HepG2 (cell line): ENCODE results near the gene SMC1B. TPM values are rescaled to one million over a fixed set of nuclear protein-coding genes. Genes with fewer than 3 reads are reported as not detected.

Experiments
- BCL6 ChIP-seq: IDR thresholded peaks from 2 replicates; pipeline ENCODE4 v1.6.1; 2016; ENCODE audit warnings: missing genetic modification reagents, missing compliant biosample characterization
- HMG20B ChIP-seq: conservative IDR thresholded peaks from 2 replicates; pipeline ENCODE4 v1.6.1; 2016; ENCODE audit warnings: missing genetic modification reagents, missing compliant biosample characterization
- PHF5A ChIP-seq: IDR thresholded peaks from one replicate; pipeline ENCODE4 v1.6.1; 2018; ENCODE audit warnings: low read depth, missing genetic modification reagents; ENCODE audit not compliant: unreplicated experiment
- PRMT3 ChIP-seq: sonication (generic); formaldehyde crosslinking; IDR thresholded peaks from 2 replicates; pipeline ENCODE4 v1.8.1; 2022; ENCODE audit warnings: low read depth, mild to moderate bottlenecking, moderate library complexity, missing genetic modification reagents, borderline replicate concordance
- RFX3 ChIP-seq: IDR thresholded peaks from 2 replicates; pipeline ENCODE4 v1.6.1; 2016; ENCODE audit warnings: missing biosample characterization, missing genetic modification reagents
- STAG1 ChIP-seq: sonication (generic); formaldehyde crosslinking; IDR thresholded peaks from 2 replicates; pipeline ENCODE4 v1.4.0; 2020; ENCODE audit warnings: missing genetic modification reagents
- ZFP37 ChIP-seq: sonication (generic); formaldehyde crosslinking; IDR thresholded peaks from 2 replicates; pipeline ENCODE4 v1.4.0; 2020; ENCODE audit warnings: missing genetic modification reagents, borderline replicate concordance
- ZNF30 ChIP-seq: sonication (generic); formaldehyde crosslinking; IDR thresholded peaks from 2 replicates; pipeline ENCODE4 v1.5.0; 2020; ENCODE audit warnings: mild to moderate bottlenecking, missing genetic modification reagents
- ZNF501 ChIP-seq: sonication (generic); formaldehyde crosslinking; IDR thresholded peaks from 2 replicates; pipeline ENCODE4 v1.5.1; 2020; ENCODE audit warnings: mild to moderate bottlenecking, moderate library complexity, missing genetic modification reagents
- ZNF564 ChIP-seq: sonication (generic); formaldehyde crosslinking; IDR thresholded peaks from 2 replicates; pipeline ENCODE4 v1.8.1; 2023; ENCODE audit warnings: mild to moderate bottlenecking, missing genetic modification reagents
- ZSCAN31 ChIP-seq: sonication (generic); formaldehyde crosslinking; IDR thresholded peaks from 2 replicates; pipeline ENCODE4 v1.5.0; 2020; ENCODE audit warnings: low read depth, mild to moderate bottlenecking, missing genetic modification reagents
- polyA plus RNA-seq, 8 experiments: library from polyadenylated mRNA; depleted of rRNA in 3 of 8; stranded (reverse) in 7 of 8; unstranded in 1 of 8; fragments of >200 nt; fragmentation: Illumina TruSeq in 4 of 8; extraction: Trizol in 4 of 8; gene quantifications; 2 replicates each; pipeline versions ENCODE4 v1.2.1 to v1.2.3, GENCODE V29; 2011 to 2016; ENCODE audit warnings: low read depth in 4 of 8, missing spikeins in 1 of 8, mixed read lengths in 1 of 8; ENCODE audit not compliant: insufficient read depth in 1 of 8
- total RNA-seq, 5 experiments: library from RNA; depleted of rRNA; stranded (reverse); fragments of >200 nt; fragmentation: Illumina TruSeq; extraction: Trizol; gene quantifications; 2 replicates each; pipeline ENCODE4 v1.2.3, GENCODE V29; 2016; ENCODE audit warnings: low read depth in 1 of 5
- TF ChIP-seq, protein P1 (sequence below): IDR thresholded peaks from 2 replicates; pipeline ENCODE4 v1.4.0; 2020; ENCODE audit warnings: mild to moderate bottlenecking, missing genetic modification reagents
- TF ChIP-seq, protein P2 (sequence below): sonication (generic); formaldehyde crosslinking; IDR thresholded peaks from 2 replicates; pipeline ENCODE4 v1.4.0; 2020; ENCODE audit warnings: missing genetic modification reagents
- TF ChIP-seq, protein P3 (sequence below): sonication (generic); formaldehyde crosslinking; IDR thresholded peaks from 2 replicates; pipeline ENCODE4 v1.9.0; 2022; ENCODE audit warnings: missing genetic modification reagents, mild to moderate bottlenecking, borderline replicate concordance
- TF ChIP-seq, protein P4 (sequence below): sonication (generic); formaldehyde crosslinking; IDR thresholded peaks from 2 replicates; pipeline ENCODE4 v1.4.0; 2020; ENCODE audit warnings: missing genetic modification reagents, borderline replicate concordance

Gene SMC1B
- total and polyA plus RNA-seq, 2 of the 13 experiments (the other 11 are each of a cell fraction or from before 2014, with no cell fraction given) = not detected

DNA sequence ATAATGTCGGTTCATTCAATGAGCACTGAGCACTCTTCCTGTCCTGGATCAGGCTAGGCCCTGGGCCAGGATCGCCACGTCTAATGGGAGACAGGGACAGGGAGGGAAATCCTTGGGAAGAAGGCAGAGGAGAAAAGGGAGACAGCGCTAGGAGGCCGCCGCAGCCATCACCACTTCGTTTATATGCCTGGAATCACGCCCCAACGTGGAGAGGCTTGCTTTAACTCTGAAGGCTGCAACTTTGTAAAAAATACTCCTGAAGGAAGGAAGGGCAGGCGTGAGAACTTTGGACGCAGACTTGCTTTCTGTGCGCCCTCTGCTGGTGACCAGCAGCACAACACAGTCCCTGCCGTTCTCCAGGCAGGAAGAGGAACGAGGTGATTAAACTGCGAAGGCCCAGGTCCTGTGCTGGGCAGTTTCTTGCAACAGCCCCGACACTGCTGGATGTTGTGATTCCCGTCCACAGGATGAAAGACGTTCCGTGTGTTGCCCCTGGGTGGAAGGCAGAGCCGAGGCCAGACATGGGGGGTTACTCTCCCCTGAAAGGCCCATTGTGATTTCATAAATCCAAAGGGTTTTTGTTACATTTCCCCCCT, 22.2 kb upstream of the SMC1B start (continued):
- TF ChIP-seq RFX3 (no peak), STAG1 (CRISPR knock-in tag) (peak; percentile 93), ZNF501 (CRISPR knock-in tag) (peak; percentile 69), ZSCAN31 (CRISPR knock-in tag) (peak; percentile 63), ZNF30 (no peak), ZFP37 (CRISPR knock-in tag) (no peak), PHF5A (CRISPR knock-in tag) (peak; percentile 58), BCL6 (0 out of 2 replicates have a peak, but pooled peaks have one; percentile 45), ZNF564 (0 out of 2 replicates have a peak, but pooled peaks have one; percentile 19), PRMT3 (CRISPR knock-in tag) (no peak), HMG20B (no peak)
- TF ChIP-seq, protein P1, sequence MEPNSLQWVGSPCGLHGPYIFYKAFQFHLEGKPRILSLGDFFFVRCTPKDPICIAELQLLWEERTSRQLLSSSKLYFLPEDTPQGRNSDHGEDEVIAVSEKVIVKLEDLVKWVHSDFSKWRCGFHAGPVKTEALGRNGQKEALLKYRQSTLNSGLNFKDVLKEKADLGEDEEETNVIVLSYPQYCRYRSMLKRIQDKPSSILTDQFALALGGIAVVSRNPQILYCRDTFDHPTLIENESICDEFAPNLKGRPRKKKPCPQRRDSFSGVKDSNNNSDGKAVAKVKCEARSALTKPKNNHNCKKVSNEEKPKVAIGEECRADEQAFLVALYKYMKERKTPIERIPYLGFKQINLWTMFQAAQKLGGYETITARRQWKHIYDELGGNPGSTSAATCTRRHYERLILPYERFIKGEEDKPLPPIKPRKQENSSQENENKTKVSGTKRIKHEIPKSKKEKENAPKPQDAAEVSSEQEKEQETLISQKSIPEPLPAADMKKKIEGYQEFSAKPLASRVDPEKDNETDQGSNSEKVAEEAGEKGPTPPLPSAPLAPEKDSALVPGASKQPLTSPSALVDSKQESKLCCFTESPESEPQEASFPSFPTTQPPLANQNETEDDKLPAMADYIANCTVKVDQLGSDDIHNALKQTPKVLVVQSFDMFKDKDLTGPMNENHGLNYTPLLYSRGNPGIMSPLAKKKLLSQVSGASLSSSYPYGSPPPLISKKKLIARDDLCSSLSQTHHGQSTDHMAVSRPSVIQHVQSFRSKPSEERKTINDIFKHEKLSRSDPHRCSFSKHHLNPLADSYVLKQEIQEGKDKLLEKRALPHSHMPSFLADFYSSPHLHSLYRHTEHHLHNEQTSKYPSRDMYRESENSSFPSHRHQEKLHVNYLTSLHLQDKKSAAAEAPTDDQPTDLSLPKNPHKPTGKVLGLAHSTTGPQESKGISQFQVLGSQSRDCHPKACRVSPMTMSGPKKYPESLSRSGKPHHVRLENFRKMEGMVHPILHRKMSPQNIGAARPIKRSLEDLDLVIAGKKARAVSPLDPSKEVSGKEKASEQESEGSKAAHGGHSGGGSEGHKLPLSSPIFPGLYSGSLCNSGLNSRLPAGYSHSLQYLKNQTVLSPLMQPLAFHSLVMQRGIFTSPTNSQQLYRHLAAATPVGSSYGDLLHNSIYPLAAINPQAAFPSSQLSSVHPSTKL (CRISPR knock-in tag) = peak; percentile 61
- TF ChIP-seq, protein P2, sequence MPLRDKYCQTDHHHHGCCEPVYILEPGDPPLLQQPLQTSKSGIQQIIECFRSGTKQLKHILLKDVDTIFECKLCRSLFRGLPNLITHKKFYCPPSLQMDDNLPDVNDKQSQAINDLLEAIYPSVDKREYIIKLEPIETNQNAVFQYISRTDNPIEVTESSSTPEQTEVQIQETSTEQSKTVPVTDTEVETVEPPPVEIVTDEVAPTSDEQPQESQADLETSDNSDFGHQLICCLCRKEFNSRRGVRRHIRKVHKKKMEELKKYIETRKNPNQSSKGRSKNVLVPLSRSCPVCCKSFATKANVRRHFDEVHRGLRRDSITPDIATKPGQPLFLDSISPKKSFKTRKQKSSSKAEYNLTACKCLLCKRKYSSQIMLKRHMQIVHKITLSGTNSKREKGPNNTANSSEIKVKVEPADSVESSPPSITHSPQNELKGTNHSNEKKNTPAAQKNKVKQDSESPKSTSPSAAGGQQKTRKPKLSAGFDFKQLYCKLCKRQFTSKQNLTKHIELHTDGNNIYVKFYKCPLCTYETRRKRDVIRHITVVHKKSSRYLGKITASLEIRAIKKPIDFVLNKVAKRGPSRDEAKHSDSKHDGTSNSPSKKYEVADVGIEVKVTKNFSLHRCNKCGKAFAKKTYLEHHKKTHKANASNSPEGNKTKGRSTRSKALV (CRISPR knock-in tag) = no peak
- TF ChIP-seq, protein P3, sequence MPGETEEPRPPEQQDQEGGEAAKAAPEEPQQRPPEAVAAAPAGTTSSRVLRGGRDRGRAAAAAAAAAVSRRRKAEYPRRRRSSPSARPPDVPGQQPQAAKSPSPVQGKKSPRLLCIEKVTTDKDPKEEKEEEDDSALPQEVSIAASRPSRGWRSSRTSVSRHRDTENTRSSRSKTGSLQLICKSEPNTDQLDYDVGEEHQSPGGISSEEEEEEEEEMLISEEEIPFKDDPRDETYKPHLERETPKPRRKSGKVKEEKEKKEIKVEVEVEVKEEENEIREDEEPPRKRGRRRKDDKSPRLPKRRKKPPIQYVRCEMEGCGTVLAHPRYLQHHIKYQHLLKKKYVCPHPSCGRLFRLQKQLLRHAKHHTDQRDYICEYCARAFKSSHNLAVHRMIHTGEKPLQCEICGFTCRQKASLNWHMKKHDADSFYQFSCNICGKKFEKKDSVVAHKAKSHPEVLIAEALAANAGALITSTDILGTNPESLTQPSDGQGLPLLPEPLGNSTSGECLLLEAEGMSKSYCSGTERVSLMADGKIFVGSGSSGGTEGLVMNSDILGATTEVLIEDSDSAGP (CRISPR knock-in tag) = 0 out of 2 replicates have a peak, but pooled peaks have one; percentile 53
- TF ChIP-seq, protein P4, sequence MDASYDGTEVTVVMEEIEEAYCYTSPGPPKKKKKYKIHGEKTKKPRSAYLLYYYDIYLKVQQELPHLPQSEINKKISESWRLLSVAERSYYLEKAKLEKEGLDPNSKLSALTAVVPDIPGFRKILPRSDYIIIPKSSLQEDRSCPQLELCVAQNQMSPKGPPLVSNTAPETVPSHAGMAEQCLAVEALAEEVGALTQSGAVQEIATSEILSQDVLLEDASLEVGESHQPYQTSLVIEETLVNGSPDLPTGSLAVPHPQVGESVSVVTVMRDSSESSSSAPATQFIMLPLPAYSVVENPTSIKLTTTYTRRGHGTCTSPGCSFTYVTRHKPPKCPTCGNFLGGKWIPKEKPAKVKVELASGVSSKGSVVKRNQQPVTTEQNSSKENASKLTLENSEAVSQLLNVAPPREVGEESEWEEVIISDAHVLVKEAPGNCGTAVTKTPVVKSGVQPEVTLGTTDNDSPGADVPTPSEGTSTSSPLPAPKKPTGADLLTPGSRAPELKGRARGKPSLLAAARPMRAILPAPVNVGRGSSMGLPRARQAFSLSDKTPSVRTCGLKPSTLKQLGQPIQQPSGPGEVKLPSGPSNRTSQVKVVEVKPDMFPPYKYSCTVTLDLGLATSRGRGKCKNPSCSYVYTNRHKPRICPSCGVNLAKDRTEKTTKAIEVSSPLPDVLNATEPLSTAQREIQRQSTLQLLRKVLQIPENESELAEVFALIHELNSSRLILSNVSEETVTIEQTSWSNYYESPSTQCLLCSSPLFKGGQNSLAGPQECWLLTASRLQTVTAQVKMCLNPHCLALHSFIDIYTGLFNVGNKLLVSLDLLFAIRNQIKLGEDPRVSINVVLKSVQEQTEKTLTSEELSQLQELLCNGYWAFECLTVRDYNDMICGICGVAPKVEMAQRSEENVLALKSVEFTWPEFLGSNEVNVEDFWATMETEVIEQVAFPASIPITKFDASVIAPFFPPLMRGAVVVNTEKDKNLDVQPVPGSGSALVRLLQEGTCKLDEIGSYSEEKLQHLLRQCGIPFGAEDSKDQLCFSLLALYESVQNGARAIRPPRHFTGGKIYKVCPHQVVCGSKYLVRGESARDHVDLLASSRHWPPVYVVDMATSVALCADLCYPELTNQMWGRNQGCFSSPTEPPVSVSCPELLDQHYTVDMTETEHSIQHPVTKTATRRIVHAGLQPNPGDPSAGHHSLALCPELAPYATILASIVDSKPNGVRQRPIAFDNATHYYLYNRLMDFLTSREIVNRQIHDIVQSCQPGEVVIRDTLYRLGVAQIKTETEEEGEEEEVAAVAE (CRISPR knock-in tag) = no peak
